HG02571 (cell line): ENCODE results near the gene CYTH3.

Experiments used
- ATAC-seq: cut with Tn5 transposase; IDR thresholded peaks from one replicate; pipeline ENCODE4 v1.9.1; 2021; ENCODE audit warnings: mild to moderate bottlenecking, moderate library complexity; ENCODE audit not compliant: unreplicated experiment

The CYTH3 gene

GRCh38 chr7:6116211-6116610, 156.2 kb downstream of the CYTH3 start:
- ATAC-seq, result no peak
